ENCODE results near the gene ANKS1B. TPM values are rescaled to one million over a fixed set of nuclear protein-coding genes. Genes with fewer than 3 reads are reported as not detected.

ANKS1B gene
- total RNA-seq, 1 donor from 2014 or later = 2.4 TPM

- Mint-ChIP-seq H3K9me3 (ENCODE audit: unreplicated experiment) (no peaks in the 10 kb centered on the region), H3K4me3 (ENCODE audit: unreplicated experiment) (no peak overlapping the region), H3K27ac (ENCODE audit: unreplicated experiment) (no peak overlapping the region), H3K27me3 (ENCODE audit: low read depth, unreplicated experiment) (no peaks in the 10 kb centered on the region), H3K36me3 (ENCODE audit: low read depth, unreplicated experiment) (no peaks in the 10 kb centered on the region), H3K4me1 (ENCODE audit: low read depth, unreplicated experiment) (no peaks in the 10 kb centered on the region)
- Histone ChIP-seq H3K9ac (ENCODE audit: low read length) (no peak overlapping the region), H3K9me3 (ENCODE audit: insufficient read depth, low read depth, low read length) (no peaks in the 10 kb centered on the region), H3K4me3 (ENCODE audit: insufficient read depth, low read depth, low read length) (no peak overlapping the region), H3K36me3 (ENCODE audit: insufficient read depth, low read length) (no peaks in the 10 kb centered on the region), H2AFZ (ENCODE audit: low read depth, low read length) (no peak overlapping the region), H3K4me1 (ENCODE audit: insufficient read depth, low read length) (no peaks in the 10 kb centered on the region), H3K27ac (ENCODE audit: low read depth, low read length) (no peak overlapping the region), H4K20me1 (ENCODE audit: insufficient read depth, low read length) (no peaks in the 10 kb centered on the region), H3K79me2 (ENCODE audit: insufficient read depth, low read length) (no peaks in the 10 kb centered on the region), H3K4me2 (ENCODE audit: low read length) (no peak overlapping the region), H3K27me3 (ENCODE audit: insufficient read depth, low read length) (no peaks in the 10 kb centered on the region)
- DNase-seq (ENCODE audit: low read depth) (no peak), FAIRE-seq (no peak)
- TF ChIP-seq CTCF (IDR thresholded peaks at IDR 0.05; ENCODE audit: insufficient read depth, low read depth, low read length) (no peak), EZH2 (IDR thresholded peaks at IDR 0.05; ENCODE audit: insufficient read depth, low read length) (no peak)
Observed at GRCh38 chr12:99901181-99901580, 83.6 kb downstream of the ANKS1B start.

DNA sequence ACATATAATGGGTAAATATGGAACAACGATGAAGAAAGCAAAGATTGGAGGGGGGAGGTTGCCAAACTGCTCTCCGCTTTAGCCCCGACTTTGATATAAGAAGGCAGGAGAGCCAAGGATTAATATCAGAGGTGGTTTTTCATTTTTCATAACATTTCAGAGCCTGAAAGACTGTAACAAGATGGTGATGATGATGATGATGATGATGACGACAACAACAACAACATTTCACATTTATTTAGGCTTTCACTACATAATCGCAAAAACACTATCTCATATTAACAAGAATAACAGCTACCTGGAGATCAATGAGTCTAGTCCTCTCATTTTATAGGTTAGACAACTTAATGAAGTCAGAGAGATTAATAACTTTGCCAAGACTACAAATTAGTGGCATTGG is 86.1 kb downstream of the ANKS1B start:
- Histone ChIP-seq H3K4me2 (ENCODE audit: low read length) (no peak overlapping the region), H3K4me1 (ENCODE audit: insufficient read depth, low read length) (no peaks in the 10 kb centered on the region), H3K9ac (ENCODE audit: low read length) (no peak overlapping the region), H3K27ac (ENCODE audit: low read depth, low read length) (no peak overlapping the region), H3K9me3 (ENCODE audit: insufficient read depth, low read depth, low read length) (no peaks in the 10 kb centered on the region), H3K27me3 (ENCODE audit: insufficient read depth, low read length) (no peaks in the 10 kb centered on the region), H3K79me2 (ENCODE audit: insufficient read depth, low read length) (no peaks in the 10 kb centered on the region), H3K4me3 (ENCODE audit: insufficient read depth, low read depth, low read length) (no peak overlapping the region), H2AFZ (ENCODE audit: low read depth, low read length) (no peak overlapping the region), H3K36me3 (ENCODE audit: insufficient read depth, low read length) (no peaks in the 10 kb centered on the region), H4K20me1 (ENCODE audit: insufficient read depth, low read length) (no peaks in the 10 kb centered on the region)
- H3K4me1 Mint-ChIP-seq (ENCODE audit: low read depth, unreplicated experiment) = no peaks in the 10 kb centered on the region
- no peak overlapping the region for H3K27ac Mint-ChIP-seq (ENCODE audit: unreplicated experiment)
- TF ChIP-seq EZH2 (IDR thresholded peaks at IDR 0.05; ENCODE audit: insufficient read depth, low read length) (no peak), CTCF (IDR thresholded peaks at IDR 0.05; ENCODE audit: insufficient read depth, low read depth, low read length) (no peak)
- H3K36me3 Mint-ChIP-seq (ENCODE audit: low read depth, unreplicated experiment) = no peaks in the 10 kb centered on the region
- no peaks in the 10 kb centered on the region for H3K27me3 Mint-ChIP-seq (ENCODE audit: low read depth, unreplicated experiment)
- FAIRE-seq (no peak), DNase-seq (ENCODE audit: low read depth) (no peak)
- no peaks in the 10 kb centered on the region for H3K9me3 Mint-ChIP-seq (ENCODE audit: unreplicated experiment)
- H3K4me3 Mint-ChIP-seq (ENCODE audit: unreplicated experiment) = no peak overlapping the region

DNA sequence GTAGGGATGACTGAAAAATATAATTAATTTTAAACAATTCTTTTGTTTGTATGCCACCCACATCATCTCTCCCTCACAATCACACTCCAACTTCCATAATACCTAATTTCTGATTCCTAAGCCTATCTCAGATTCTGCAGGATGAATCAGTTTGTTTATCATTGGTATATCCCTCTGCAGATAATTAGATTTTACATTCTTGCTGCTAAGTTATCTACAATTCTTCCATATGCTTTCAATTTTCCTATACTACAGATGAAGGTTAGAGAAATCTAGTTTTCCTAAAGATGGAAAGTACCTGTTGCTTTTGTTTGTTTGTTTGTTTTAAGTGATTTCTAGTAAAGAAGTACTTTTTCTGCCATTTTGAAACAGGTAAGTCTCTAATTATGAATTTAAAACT is 105.3 kb downstream of the ANKS1B start:
- Histone ChIP-seq H3K27ac (ENCODE audit: low read depth, low read length) (no peak overlapping the region), H3K9me3 (ENCODE audit: insufficient read depth, low read depth, low read length) (no peaks in the 10 kb centered on the region), H3K36me3 (ENCODE audit: insufficient read depth, low read length) (no peaks in the 10 kb centered on the region), H3K4me3 (ENCODE audit: insufficient read depth, low read depth, low read length) (no peak overlapping the region), H3K4me2 (ENCODE audit: low read length) (no peak overlapping the region), H3K27me3 (ENCODE audit: insufficient read depth, low read length) (no peaks in the 10 kb centered on the region), H3K9ac (ENCODE audit: low read length) (no peak overlapping the region), H2AFZ (ENCODE audit: low read depth, low read length) (no peak overlapping the region), H3K79me2 (ENCODE audit: insufficient read depth, low read length) (no peaks in the 10 kb centered on the region), H3K4me1 (ENCODE audit: insufficient read depth, low read length) (no peaks in the 10 kb centered on the region), H4K20me1 (ENCODE audit: insufficient read depth, low read length) (no peaks in the 10 kb centered on the region)
- no peaks in the 10 kb centered on the region for H3K9me3 Mint-ChIP-seq (ENCODE audit: unreplicated experiment)
- FAIRE-seq (no peak), DNase-seq (ENCODE audit: low read depth) (no peak)
- H3K27me3 Mint-ChIP-seq (ENCODE audit: low read depth, unreplicated experiment) = no peaks in the 10 kb centered on the region
- no peaks in the 10 kb centered on the region for H3K36me3 Mint-ChIP-seq (ENCODE audit: low read depth, unreplicated experiment)
- no peak overlapping the region for H3K27ac Mint-ChIP-seq (ENCODE audit: unreplicated experiment)
- no peak overlapping the region for H3K4me3 Mint-ChIP-seq (ENCODE audit: unreplicated experiment)
- no peak for TF ChIP-seq CTCF (IDR thresholded peaks at IDR 0.05; ENCODE audit: insufficient read depth, low read depth, low read length)
- TF ChIP-seq EZH2 (IDR thresholded peaks at IDR 0.05; ENCODE audit: insufficient read depth, low read length) = no peak
- no peaks in the 10 kb centered on the region for H3K4me1 Mint-ChIP-seq (ENCODE audit: low read depth, unreplicated experiment)
